H1 (cell line): ENCODE measurements around the gene OGFOD2. TPM values are rescaled to one million over a fixed set of nuclear protein-coding genes. Genes with fewer than 3 reads are reported as not detected.

Experiments used
- CTCF ChIA-PET: fragments of 300-600 bp; sonication (Branson Sonifier 250); formaldehyde crosslinking; loops from one replicate; lab custom pipeline; 2021; ENCODE audit not compliant: partially characterized antibody; lab: Charles Lee
- POLR2A ChIA-PET: fragments of 300-600 bp; sonication (Branson Sonifier 250); formaldehyde crosslinking; loops from one replicate; lab custom pipeline; 2021; ENCODE audit warnings: inconsistent platforms; ENCODE audit not compliant: partially characterized antibody; lab: Charles Lee
- DNase-seq, 2 experiments: peaks; one replicate each; pipeline versions ENCODE4 v3.0.0 to v3.0.0-alpha.2; 2010 to 2022; ENCODE audit warnings: low spot score in 2 of 2, low read depth in 1 of 2, mixed read lengths in 1 of 2
- FAIRE-seq: peaks from 2 replicates; lab custom pipeline; 2011; peaks lifted over from hg19 to GRCh38; lab: Jason Lieb, UNC
- H2AFZ ChIP-seq: 2 replicates; pipeline ENCODE4 v1.8.1; 2012; ENCODE audit warnings: low read length, inconsistent platforms
- H2AK5ac ChIP-seq: 2 replicates; pipeline ENCODE4 v1.6.1; 2013; ENCODE audit warnings: low read depth, low read length
- H2BK120ac ChIP-seq: replicated peaks from 2 replicates; pipeline ENCODE3; 2013; ENCODE audit warnings: low read depth, low read length, inconsistent platforms
- H2BK12ac ChIP-seq: 2 replicates; pipeline ENCODE4 v1.6.1; 2013; ENCODE audit warnings: low read depth, low read length
- H2BK15ac ChIP-seq: 2 replicates; pipeline ENCODE4 v1.6.1; 2013; ENCODE audit warnings: low read length
- H2BK20ac ChIP-seq: 2 replicates; pipeline ENCODE4 v1.6.1; 2013; ENCODE audit warnings: low read length
- H2BK5ac ChIP-seq: 2 replicates; pipeline ENCODE4 v1.6.1; 2013; ENCODE audit warnings: low read depth, low read length
- H3K14ac ChIP-seq: 2 replicates; pipeline ENCODE4 v1.6.1; 2013; ENCODE audit warnings: inconsistent platforms; ENCODE audit not compliant: insufficient read length
- H3K18ac ChIP-seq: 2 replicates; pipeline ENCODE4 v1.6.1; 2013; ENCODE audit warnings: low read length; ENCODE audit errors: extremely low read depth
- H3K23ac ChIP-seq: 2 replicates; pipeline ENCODE4 v1.6.1; 2013; ENCODE audit warnings: inconsistent platforms; ENCODE audit not compliant: insufficient read length
- H3K23me2 ChIP-seq: 2 replicates; pipeline ENCODE4 v1.6.1; 2013; ENCODE audit warnings: low read depth, low read length
- H3K27ac ChIP-seq: 2 replicates; pipeline ENCODE4 v1.6.1; 2011; ENCODE audit warnings: low read depth, low read length, inconsistent platforms
- H3K27me3 ChIP-seq, 4 experiments: replicated peaks in 1 of 4; 1 replicate in 1 of 4; 2 replicates in 3 of 4; pipeline versions ENCODE4 v1.6.1 to v1.8.1; 2011 to 2013; ENCODE audit warnings: low read length in 3 of 4, mild to moderate bottlenecking in 3 of 4, inconsistent platforms in 2 of 4, mixed read lengths in 2 of 4, moderate library complexity in 1 of 4; ENCODE audit not compliant: control insufficient read depth in 3 of 4, insufficient read depth in 3 of 4; ENCODE audit errors: extremely low read depth in 1 of 4
- H3K36me3 ChIP-seq, 4 experiments: 2 replicates each; pipeline versions ENCODE4 v1.6.1 to v1.8.1; 2011 to 2013; ENCODE audit warnings: mild to moderate bottlenecking in 4 of 4, low read length in 3 of 4, moderate library complexity in 2 of 4, control low read depth in 1 of 4, inconsistent platforms in 1 of 4; ENCODE audit not compliant: insufficient read depth in 4 of 4, control insufficient read depth in 2 of 4
- H3K4ac ChIP-seq: replicated peaks from 2 replicates; pipeline ENCODE3; 2013; ENCODE audit warnings: low read length, low read depth, mixed read lengths, inconsistent platforms; ENCODE audit not compliant: insufficient read length
- H3K4me1 ChIP-seq, 4 experiments: replicated peaks in 1 of 4; 1 replicate in 1 of 4; 2 replicates in 3 of 4; pipeline versions ENCODE4 v1.6.1 to v1.8.1; 2011 to 2013; ENCODE audit warnings: low read length in 3 of 4, inconsistent platforms in 2 of 4, mixed read lengths in 1 of 4; ENCODE audit not compliant: insufficient read depth in 4 of 4, control insufficient read depth in 3 of 4
- H3K4me2 ChIP-seq, 2 experiments: 2 replicates each; pipeline versions ENCODE4 v1.6.1 to v1.8.1; 2011 to 2013; ENCODE audit warnings: low read depth in 2 of 2, low read length in 2 of 2, control low read depth in 1 of 2, inconsistent platforms in 1 of 2, mild to moderate bottlenecking in 1 of 2; ENCODE audit not compliant: insufficient read depth in 1 of 2
- H3K4me3 ChIP-seq, 4 experiments: fragments of 200-600, 300-600 bp in 1 of 4; sonication (generic), shearing (Covaris generic), sonication (Bioruptor Twin) in 1 of 4; 2 replicates each; pipeline versions ENCODE4 v1.5.1 to v1.8.1; 2011 to 2016; ENCODE audit warnings: low read length in 4 of 4, low read depth in 3 of 4, control low read depth in 2 of 4, inconsistent platforms in 2 of 4, mild to moderate bottlenecking in 2 of 4, mixed read lengths in 1 of 4, moderate library complexity in 1 of 4; ENCODE audit not compliant: insufficient read depth in 2 of 4; ENCODE audit errors: extremely low read depth in 1 of 4
- H3K56ac ChIP-seq: replicated peaks from 2 replicates; pipeline ENCODE3; 2013; ENCODE audit warnings: low read depth, mild to moderate bottlenecking, mixed read lengths, low read length, inconsistent platforms; ENCODE audit not compliant: insufficient read length
- H3K79me1 ChIP-seq: 2 replicates; pipeline ENCODE4 v1.6.1; 2013; ENCODE audit warnings: low read depth, low read length, control low read depth
- H3K79me2 ChIP-seq, 2 experiments: 2 replicates each; pipeline versions ENCODE4 v1.6.1 to v1.8.1; 2012 to 2013; ENCODE audit warnings: low read length in 2 of 2, mild to moderate bottlenecking in 2 of 2, inconsistent platforms in 1 of 2; ENCODE audit not compliant: insufficient read depth in 2 of 2, control insufficient read depth in 1 of 2
- H3K9ac ChIP-seq, 4 experiments: replicated peaks in 1 of 4; 1 replicate in 1 of 4; 2 replicates in 3 of 4; pipeline versions ENCODE4 v1.6.1 to v1.8.1; 2011 to 2013; ENCODE audit warnings: low read depth in 3 of 4, low read length in 3 of 4, control low read depth in 2 of 4, mild to moderate bottlenecking in 2 of 4, moderate library complexity in 2 of 4, inconsistent platforms in 1 of 4; ENCODE audit errors: extremely low read depth in 1 of 4
- H3K9me3 ChIP-seq, 2 experiments: 2 replicates each; pipeline versions ENCODE4 v1.6.1 to v1.8.1; 2012 to 2013; ENCODE audit warnings: mild to moderate bottlenecking in 2 of 2, moderate library complexity in 2 of 2, control low read depth in 1 of 2, inconsistent platforms in 1 of 2, low read depth in 1 of 2, low read length in 1 of 2, mixed read lengths in 1 of 2; ENCODE audit not compliant: insufficient read depth in 2 of 2
- H4K20me1 ChIP-seq, 2 experiments: replicated peaks in 1 of 2; 2 replicates each; pipeline versions ENCODE3 to v1.8.1; 2011 to 2013; ENCODE audit warnings: inconsistent platforms in 2 of 2, low read length in 2 of 2, mild to moderate bottlenecking in 1 of 2; ENCODE audit not compliant: insufficient read depth in 2 of 2, control insufficient read depth in 1 of 2
- H4K5ac ChIP-seq: 2 replicates; pipeline ENCODE4 v1.6.1; 2013; ENCODE audit warnings: low read length, low read depth, mixed read lengths, inconsistent platforms; ENCODE audit not compliant: insufficient read length
- H4K8ac ChIP-seq: 2 replicates; pipeline ENCODE4 v1.8.0; 2013; ENCODE audit warnings: mild to moderate bottlenecking, moderate library complexity, low read length, inconsistent platforms; ENCODE audit not compliant: insufficient read depth; ENCODE audit errors: extremely low read depth
- H4K91ac ChIP-seq: replicated peaks from 2 replicates; pipeline ENCODE3; 2013; ENCODE audit warnings: low read length, mixed read lengths, inconsistent platforms; ENCODE audit not compliant: insufficient read length
- ASH2L ChIP-seq: fragments of 200-600, 300-600 bp; sonication (generic); IDR thresholded peaks from one replicate; pipeline ENCODE4 v1.7.1; 2017; ENCODE audit warnings: low read length
- BCL11A ChIP-seq, 2 experiments: IDR thresholded peaks; one replicate each; pipeline ENCODE4 v1.6.1; 2011; ENCODE audit warnings: low read depth in 2 of 2, low read length in 2 of 2, mild to moderate bottlenecking in 2 of 2
- BRCA1 ChIP-seq: IDR thresholded peaks from 2 replicates; pipeline ENCODE4 v1.6.1; 2012; ENCODE audit warnings: low read depth, low read length, improper control_type of control experiment
- CBX5 ChIP-seq: fragments of 300-800, 300-1000 bp; sonication (generic); IDR thresholded peaks from 2 replicates; pipeline ENCODE4 v1.7.1; 2016; ENCODE audit warnings: antibody characterized with exemption, low read length, low read depth
- EGR1 ChIP-seq: IDR thresholded peaks from 2 replicates; pipeline ENCODE4 v1.6.1; 2011; ENCODE audit warnings: low read depth, low read length, borderline replicate concordance
- JUN ChIP-seq: IDR thresholded peaks from 2 replicates; pipeline ENCODE4 v1.6.1; 2011; ENCODE audit warnings: low read depth, mild to moderate bottlenecking, improper control_type of control experiment, low read length
- JUND ChIP-seq: IDR thresholded peaks from 2 replicates; pipeline ENCODE4 v1.6.1; 2011; ENCODE audit warnings: mild to moderate bottlenecking, improper control_type of control experiment, low read length
- KDM5A ChIP-seq: fragments of 200-600 bp; IDR thresholded peaks from 2 replicates; pipeline ENCODE4 v1.7.1; 2012; ENCODE audit warnings: mild to moderate bottlenecking, low read length, inconsistent platforms, mixed read lengths
- POU5F1 ChIP-seq: IDR thresholded peaks from 2 replicates; pipeline ENCODE4 v1.6.1; 2011; ENCODE audit warnings: low read depth, mild to moderate bottlenecking, low read length, moderate library complexity
- RAD21 ChIP-seq, 2 experiments: IDR thresholded peaks in 1 of 2; conservative IDR thresholded peaks in 1 of 2; 2 replicates each; pipeline ENCODE4 v1.6.1; 2011; ENCODE audit warnings: low read depth in 2 of 2, low read length in 2 of 2, improper control_type of control experiment in 1 of 2, inconsistent platforms in 1 of 2, mild to moderate bottlenecking in 1 of 2, moderate library complexity in 1 of 2
- RFX5 ChIP-seq: IDR thresholded peaks from 2 replicates; pipeline ENCODE4 v1.6.1; 2011; ENCODE audit warnings: low read depth, low read length, improper control_type of control experiment, borderline replicate concordance
- SIX5 ChIP-seq: IDR thresholded peaks from 2 replicates; pipeline ENCODE4 v1.6.1; 2011; ENCODE audit warnings: mild to moderate bottlenecking, low read depth, low read length
- SRF ChIP-seq: IDR thresholded peaks from 2 replicates; pipeline ENCODE4 v1.6.1; 2011; ENCODE audit warnings: mild to moderate bottlenecking, low read depth, low read length, moderate library complexity
- WGBS, 2 experiments: shearing (Covaris generic) in 1 of 2; methylation state at CpG; one replicate each; pipeline versions ENCODE4 v1.1.6 to v1.1.7; 2013 to 2015; ENCODE audit warnings: low lambda C conversion rate in 2 of 2, mixed read lengths in 2 of 2, inconsistent platforms in 1 of 2, low coverage in 1 of 2, missing lambda C conversion rate in 1 of 2; ENCODE audit not compliant: insufficient replicate concordance in 2 of 2, insufficient coverage in 1 of 2, insufficient read length in 1 of 2; ENCODE audit errors: extremely low coverage in 1 of 2, missing lambda C conversion rate in 1 of 2; 5-methylcytosine and 5-hydroxymethylcytosine counted together
- polyA plus RNA-seq, 7 experiments: library from polyadenylated mRNA; depleted of rRNA in 3 of 7; stranded (reverse) in 5 of 7; unstranded in 2 of 7; fragments of >200 nt in 5 of 7; fragments of 200-250 nt in 2 of 7; gene quantifications; 1 replicate in 5 of 7; 2 replicates in 1 of 7; 4 replicates in 1 of 7; pipeline versions ENCODE4 v1.2.1 to v1.2.3, GENCODE V29; 2011 to 2013; ENCODE audit warnings: missing spikeins in 2 of 7, mixed read lengths in 2 of 7
- total RNA-seq: library from RNA; stranded (reverse); fragmentation: NEBNext Ultra II Directional; extraction: Animal tissue kit (Norgen Biotek cat#: 25700); gene quantifications from 2 replicates; pipeline ENCODE4 v1.2.1, GENCODE V29; 2021
- TF ChIP-seq, protein P1 (sequence below): IDR thresholded peaks from 2 replicates; pipeline ENCODE4 v1.6.1; 2012; ENCODE audit warnings: low read length, inconsistent platforms

The OGFOD2 gene
- total and polyA plus RNA-seq, 2 of the 8 experiments (the other 6 are each of a cell fraction or from before 2014, with no cell fraction given), result 17.3 to 20.3 TPM

DNA sequence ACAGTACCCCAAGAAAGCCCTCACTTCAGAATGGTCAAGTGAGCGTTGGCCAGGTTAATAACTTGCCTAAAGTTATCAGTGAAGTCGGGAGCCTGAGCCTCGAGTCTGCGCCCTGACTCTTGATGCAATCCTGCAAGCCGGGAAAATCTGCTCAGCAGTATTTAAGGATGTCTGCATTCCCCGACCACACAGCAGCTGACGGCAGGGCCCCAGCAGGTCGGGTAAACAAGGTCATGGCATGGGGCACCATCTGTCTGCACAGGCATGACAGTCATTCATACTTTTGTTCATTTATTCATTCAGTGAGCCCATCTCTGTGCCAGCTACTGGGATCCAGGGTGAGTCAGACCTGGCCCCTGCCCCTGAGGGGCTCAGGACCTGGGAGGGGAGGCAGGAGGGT is 19.9 kb upstream of the OGFOD2 start:
- H2AK5ac ChIP-seq, result no peak overlapping the region
- no peaks in the 10 kb centered on the region for H3K23me2 ChIP-seq
- no peaks in the 10 kb centered on the region for H3K9me3 ChIP-seq
- FAIRE-seq, result no peak
- no peak overlapping the region for H2BK12ac ChIP-seq
- 96% methylated on average over 8 of the region's 8 CpGs; no CpG with 5 or more reads in 1 of the 2 experiments for WGBS, 2 experiments
- H3K14ac ChIP-seq, result no peak overlapping the region
- no peak overlapping the region for H2BK15ac ChIP-seq
- H3K4me3 ChIP-seq, result no peak overlapping the region
- H2BK120ac ChIP-seq, result no peak overlapping the region
- no peak overlapping the region for H4K5ac ChIP-seq
- H3K79me1 ChIP-seq, result no peaks in the 10 kb centered on the region
- no peak overlapping the region for H2AFZ ChIP-seq
- no peak overlapping the region for H4K8ac ChIP-seq
- H3K27ac ChIP-seq, result no peak overlapping the region
- H3K36me3 ChIP-seq, result peaks cover 0 to 3% (median 0%) of the 10 kb centered on the region in 4 experiments; a peak in 1 of 8 replicates
- H3K4me1 ChIP-seq, result no peaks in the 10 kb centered on the region
- no peaks in the 10 kb centered on the region for H3K27me3 ChIP-seq
- H2BK5ac ChIP-seq, result no peak overlapping the region
- no peak overlapping the region for H2BK20ac ChIP-seq
- no peak overlapping the region for H4K91ac ChIP-seq
- ChIA-PET CTCF (interaction anchor here (0.8 to 21.5 kb wide), 6 partner anchors 8 to 162 kb away, joined by 3 to 473 read pairs (median 10); no protein-coding TSS in a partner anchor), POLR2A (no interaction called here)
- H4K20me1 ChIP-seq, result peaks cover 3 to 7% of the 10 kb centered on the region in 2 experiments
- no peak overlapping the region for H3K4me2 ChIP-seq
- no peak overlapping the region for H3K56ac ChIP-seq
- no peaks in the 10 kb centered on the region for H3K79me2 ChIP-seq
- no peak for DNase-seq
- no peak overlapping the region for H3K4ac ChIP-seq
- H3K18ac ChIP-seq, result no peak overlapping the region
- no peak overlapping the region for H3K23ac ChIP-seq
- no peak overlapping the region for H3K9ac ChIP-seq
- TF ChIP-seq EGR1 (no peak), CBX5 (no peak), BCL11A (IDR thresholded peaks at IDR 0.05; ENCODE audit: low read depth in 2 of 2, low read length in 2 of 2) (no peak), JUND (no peak), ASH2L (no peak), JUN (no peak), SRF (no peak), BRCA1 (no peak), SIX5 (no peak), KDM5A (no peak), RAD21 (IDR thresholded peaks at IDR 0.05 in 1 of 2, conservative IDR thresholded peaks at IDR 0.05 in 1 of 2; ENCODE audit: low read depth in 2 of 2, low read length in 2 of 2) (no peak), RFX5 (no peak), POU5F1 (no peak)
- TF ChIP-seq, protein P1, sequence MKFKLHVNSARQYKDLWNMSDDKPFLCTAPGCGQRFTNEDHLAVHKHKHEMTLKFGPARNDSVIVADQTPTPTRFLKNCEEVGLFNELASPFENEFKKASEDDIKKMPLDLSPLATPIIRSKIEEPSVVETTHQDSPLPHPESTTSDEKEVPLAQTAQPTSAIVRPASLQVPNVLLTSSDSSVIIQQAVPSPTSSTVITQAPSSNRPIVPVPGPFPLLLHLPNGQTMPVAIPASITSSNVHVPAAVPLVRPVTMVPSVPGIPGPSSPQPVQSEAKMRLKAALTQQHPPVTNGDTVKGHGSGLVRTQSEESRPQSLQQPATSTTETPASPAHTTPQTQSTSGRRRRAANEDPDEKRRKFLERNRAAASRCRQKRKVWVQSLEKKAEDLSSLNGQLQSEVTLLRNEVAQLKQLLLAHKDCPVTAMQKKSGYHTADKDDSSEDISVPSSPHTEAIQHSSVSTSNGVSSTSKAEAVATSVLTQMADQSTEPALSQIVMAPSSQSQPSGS, result no peak
